IMR-90 (cell line): Measurements from ENCODE around the gene ASB6. TPM values are rescaled to one million over a fixed set of nuclear protein-coding genes. Genes with fewer than 3 reads are reported as not detected.
A peak's percentile ranks its signal among the peaks of the same experiment; 100 is the strongest.

Experiments used
- ATAC-seq: fragments of 200-7000 bp; cut with Tn5 transposase; 2 replicates; pipeline ENCODE4 v1.9.1; 2020; ENCODE audit warnings: low read depth, mild to moderate bottlenecking, moderate library complexity
- BruUV-seq: library from RNA; stranded (reverse); fragments of 400-500 nt; replicated peaks from 2 replicates; lab custom pipeline; 2021; lab: Mats Ljungman, UMichigan
- CTCF ChIA-PET: fragments of 300-600 bp; formaldehyde crosslinking; extraction: SDS; loops from one replicate; lab custom pipeline; 2021; ENCODE audit warnings: antibody characterized with exemption; lab: Yijun Ruan, JAX
- POLR2A ChIA-PET: fragments of 300-600 bp; sonication (Branson Sonifier 250); formaldehyde crosslinking; loops from one replicate; lab custom pipeline; 2022; ENCODE audit warnings: antibody characterized with exemption; ENCODE audit not compliant: unreplicated experiment; lab: Charles Lee
- DNase-seq: peaks from one replicate; pipeline ENCODE4 v3.0.0; 2013
- H2AFZ ChIP-seq: replicated peaks from 2 replicates; pipeline ENCODE3; 2013; ENCODE audit warnings: low read length, mild to moderate bottlenecking; ENCODE audit not compliant: poor library complexity
- H2AK5ac ChIP-seq: 2 replicates; pipeline ENCODE4 v1.6.1; 2013; ENCODE audit warnings: low read depth, low read length, inconsistent platforms
- H2AK9ac ChIP-seq: replicated peaks from 2 replicates; pipeline ENCODE3; 2013; ENCODE audit warnings: mild to moderate bottlenecking, low read depth, low read length, moderate library complexity; ENCODE audit not compliant: poor library complexity
- H2BK120ac ChIP-seq: 2 replicates; pipeline ENCODE4 v1.6.1; 2013; ENCODE audit warnings: low read depth, low read length, inconsistent platforms
- H2BK15ac ChIP-seq: 3 replicates; pipeline ENCODE4 v1.6.1; 2013; ENCODE audit warnings: low read depth, low read length, inconsistent platforms
- H2BK20ac ChIP-seq: 2 replicates; pipeline ENCODE4 v1.6.1; 2013; ENCODE audit warnings: low read depth, mild to moderate bottlenecking, inconsistent platforms, low read length, moderate library complexity
- H2BK5ac ChIP-seq: 2 replicates; pipeline ENCODE4 v1.6.1; 2013; ENCODE audit warnings: mild to moderate bottlenecking, low read depth, low read length, inconsistent platforms; ENCODE audit not compliant: poor library complexity, severe bottlenecking
- H3K14ac ChIP-seq: replicated peaks from 2 replicates; pipeline ENCODE4 v1.6.1; 2013; ENCODE audit warnings: low read depth, low read length, inconsistent platforms
- H3K18ac ChIP-seq: 2 replicates; pipeline ENCODE4 v1.6.1; 2013; ENCODE audit warnings: low read depth, low read length, control low read depth
- H3K23ac ChIP-seq: 2 replicates; pipeline ENCODE4 v1.6.1; 2013; ENCODE audit warnings: low read depth, low read length, inconsistent platforms
- H3K27ac ChIP-seq: 2 replicates; pipeline ENCODE4 v1.5.1; 2013; ENCODE audit warnings: mild to moderate bottlenecking, control low read depth, low read length; ENCODE audit not compliant: insufficient read depth
- H3K27me3 ChIP-seq: 2 replicates; pipeline ENCODE4 v1.6.1; 2013; ENCODE audit warnings: low read length; ENCODE audit not compliant: control insufficient read depth, insufficient read depth
- H3K36me3 ChIP-seq: 2 replicates; pipeline ENCODE4 v1.6.1; 2013; ENCODE audit warnings: low read length, mixed read lengths; ENCODE audit not compliant: control insufficient read depth, insufficient read depth
- H3K4ac ChIP-seq: 2 replicates; pipeline ENCODE4 v1.6.1; 2013; ENCODE audit warnings: low read depth, low read length, inconsistent platforms
- H3K4me1 ChIP-seq: 2 replicates; pipeline ENCODE4 v1.6.1; 2013; ENCODE audit warnings: low read length, mixed read lengths; ENCODE audit not compliant: control insufficient read depth, insufficient read depth
- H3K4me2 ChIP-seq: 2 replicates; pipeline ENCODE4 v1.6.1; 2013; ENCODE audit warnings: low read depth, mild to moderate bottlenecking, control low read depth, low read length, moderate library complexity
- H3K4me3 ChIP-seq: 2 replicates; pipeline ENCODE4 v1.5.1; 2013; ENCODE audit warnings: low read depth, mild to moderate bottlenecking, control low read depth, low read length, moderate library complexity; ENCODE audit not compliant: insufficient read depth
- H3K56ac ChIP-seq: 2 replicates; pipeline ENCODE4 v1.6.1; 2013; ENCODE audit warnings: low read length, inconsistent platforms; ENCODE audit not compliant: insufficient read depth; ENCODE audit errors: extremely low read depth
- H3K79me1 ChIP-seq, 2 experiments: 2 replicates each; pipeline ENCODE4 v1.6.1; 2013; ENCODE audit warnings: low read length in 2 of 2, inconsistent platforms in 1 of 2, low read depth in 1 of 2
- H3K9ac ChIP-seq: 2 replicates; pipeline ENCODE4 v1.6.1; 2013; ENCODE audit warnings: low read depth, low read length, control low read depth
- H3K9me1 ChIP-seq: 2 replicates; pipeline ENCODE4 v1.6.1; 2013; ENCODE audit warnings: low read length, inconsistent platforms; ENCODE audit not compliant: insufficient read depth
- H3K9me3 ChIP-seq: 2 replicates; pipeline ENCODE4 v1.6.1; 2013; ENCODE audit warnings: low read length; ENCODE audit not compliant: control insufficient read depth, insufficient read depth
- H4K20me1 ChIP-seq: 2 replicates; pipeline ENCODE4 v1.6.1; 2013; ENCODE audit warnings: low read length, inconsistent platforms; ENCODE audit not compliant: insufficient read depth
- H4K5ac ChIP-seq: 2 replicates; pipeline ENCODE4 v1.6.1; 2013; ENCODE audit warnings: mild to moderate bottlenecking, low read depth, low read length, control low read depth
- H4K8ac ChIP-seq, 2 experiments: 2 replicates each; pipeline ENCODE4 v1.6.1; 2013; ENCODE audit warnings: low read depth in 2 of 2, low read length in 2 of 2, control low read depth in 1 of 2, inconsistent platforms in 1 of 2
- H4K91ac ChIP-seq: 2 replicates; pipeline ENCODE4 v1.6.1; 2013; ENCODE audit warnings: low read depth, low read length, inconsistent platforms; ENCODE audit not compliant: insufficient read depth
- CHD1 ChIP-seq: IDR thresholded peaks from 2 replicates; pipeline ENCODE4 v1.6.1; 2012; ENCODE audit warnings: low read depth, low read length, improper control_type of control experiment
- FOS ChIP-seq: fragments of 150-350 bp; IDR thresholded peaks from 2 replicates; pipeline ENCODE4 v1.6.1; 2016; ENCODE audit warnings: low read depth, low read length
- NFE2L2 ChIP-seq: fragments of 150-350 bp; IDR thresholded peaks from 2 replicates; pipeline ENCODE4 v1.6.1; 2016; ENCODE audit warnings: low read depth, mild to moderate bottlenecking, low read length
- WGBS, 2 experiments: methylation state at CpG; one replicate each; pipeline versions ENCODE4 v1.1.5 to v1.1.7; 2013; ENCODE audit warnings: missing lambda C conversion rate in 2 of 2; ENCODE audit not compliant: insufficient read length in 1 of 2; ENCODE audit errors: extremely low coverage in 2 of 2; 5-methylcytosine and 5-hydroxymethylcytosine counted together
- dilution Hi-C: fragments of 300-500 bp; cut with HindIII; formaldehyde crosslinking; loops from one replicate; pipeline ENCODE4 v1.14.3; 2018; ENCODE audit warnings: low sequenced_read_pairs; ENCODE audit not compliant: unreplicated experiment
- in situ Hi-C: fragments of 300-500 bp; cut with MboI; formaldehyde crosslinking; loops from 3 replicates; pipeline ENCODE4 v1.14.3; 2019; ENCODE audit warnings: low sequenced_read_pairs, inconsistent platforms, mixed read lengths
- intact Hi-C: fragments of 100-400 bp; cut with micrococcal nuclease; formaldehyde crosslinking; loops from 2 replicates; pipeline ENCODE4 v1.10.0; 2022
- polyA plus RNA-seq, 3 experiments: library from polyadenylated mRNA; depleted of rRNA; stranded (reverse); fragments of >200 nt; gene quantifications; 2 replicates each; pipeline ENCODE4 v1.2.3, GENCODE V29; 2012; ENCODE audit warnings: low replicate concordance in 1 of 3
- total RNA-seq: library from RNA; depleted of rRNA; stranded (reverse); fragments of >200 nt; gene quantifications from 2 replicates; pipeline ENCODE4 v1.2.3, GENCODE V29; 2012
- TF ChIP-seq, protein P1 (sequence below): conservative IDR thresholded peaks from 2 replicates; pipeline ENCODE4 v1.5.1; 2012; ENCODE audit warnings: mild to moderate bottlenecking, low read depth, low read length, improper control_type of control experiment

Gene ASB6
- total and polyA plus RNA-seq, 2 of the 4 experiments (the other 2 are of a cell fraction), result 9.7 to 28.9 TPM

DNA sequence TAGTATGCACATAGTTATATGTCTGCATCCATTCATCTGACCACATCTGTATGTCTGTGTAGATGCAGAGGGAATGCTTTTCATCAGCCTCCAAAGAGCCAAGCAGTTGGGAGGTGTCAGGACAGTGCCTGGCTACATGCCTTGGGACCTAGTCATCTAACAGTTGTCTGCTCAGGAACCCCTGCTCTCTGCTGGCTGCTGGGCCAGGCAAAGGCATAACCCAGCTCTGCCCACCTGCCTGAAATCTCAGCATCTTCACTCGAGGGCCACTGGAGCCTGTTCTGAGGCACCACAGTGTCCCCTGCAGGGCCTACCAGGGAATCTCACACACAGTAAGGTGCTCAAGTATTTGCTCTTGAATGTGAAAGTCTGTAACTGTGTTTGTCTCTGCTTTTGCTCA, 24.8 kb downstream of the ASB6 start (continued):
- no peak for TF ChIP-seq CHD1

DNA sequence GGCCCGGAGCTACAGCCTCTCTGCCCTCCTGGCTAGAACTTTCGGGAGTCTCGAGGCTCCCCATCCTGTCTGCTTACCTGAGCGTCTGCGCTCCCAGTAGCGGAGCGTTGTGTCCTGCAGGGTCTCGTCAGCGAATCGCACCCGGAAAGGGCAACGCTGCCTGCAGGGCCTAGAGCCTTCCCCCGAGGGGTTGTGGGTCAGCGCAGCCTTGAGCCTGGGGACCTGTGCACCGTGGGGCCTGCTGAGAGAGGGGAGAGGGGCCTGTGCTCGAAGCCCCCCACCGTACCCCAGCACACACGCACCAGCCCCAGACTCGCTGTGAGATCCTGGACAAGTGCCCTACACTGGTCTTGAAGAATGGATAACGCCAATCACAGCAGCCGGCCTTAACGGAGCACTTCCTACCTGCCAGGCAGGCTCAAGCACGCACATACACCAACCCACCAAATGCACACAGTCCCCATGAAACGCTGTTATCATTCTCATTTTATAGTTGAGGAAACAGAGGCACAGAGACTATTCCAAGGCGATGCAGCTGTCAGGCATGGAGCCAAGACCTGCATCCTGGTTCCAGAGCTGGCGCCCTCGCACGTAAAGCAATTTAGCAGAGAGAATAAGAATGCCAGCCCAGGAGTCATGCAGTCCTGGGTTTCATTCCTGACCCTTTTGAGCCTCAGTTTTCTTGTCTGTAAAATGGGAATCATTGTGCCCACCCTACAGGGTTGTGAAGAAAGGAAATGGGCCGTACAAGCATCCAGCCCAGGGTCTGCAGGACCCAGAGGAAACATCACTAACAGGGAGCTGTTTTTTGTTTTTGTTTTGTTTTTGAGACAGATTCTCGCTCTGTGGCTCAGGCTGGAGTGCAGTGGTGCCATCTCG, 26.3 kb downstream of the ASB6 start:
- no peaks in the 10 kb centered on the region for H3K27me3 ChIP-seq
- ChIA-PET CTCF (interaction anchor here (0.6 kb wide), 1 partner anchor 153 kb away, joined by 3 read pairs; no protein-coding TSS in a partner anchor), POLR2A (no interaction called here)
- H4K91ac ChIP-seq, result 0 out of 2 replicates have a peak overlapping the region, but pooled peaks have one; percentile 24
- H4K20me1 ChIP-seq, result no peaks in the 10 kb centered on the region
- no peak overlapping the region for H2BK5ac ChIP-seq
- H3K27ac ChIP-seq, result no peak overlapping the region
- peak overlapping the region; percentile 36; the same call in 1 of the 2 replicates for H2AK5ac ChIP-seq
- BruUV-seq, result no TSS peak
- WGBS, 2 experiments, result 89% methylated on average over 8 of the region's 31 CpGs; no CpG with 5 or more reads in 1 of the 2 experiments
- no peak overlapping the region for H3K18ac ChIP-seq
- peak overlapping the region; percentile 34; the same call in 1 of the 2 replicates for H3K4ac ChIP-seq
- intact Hi-C loops (no loop called here), dilution Hi-C loops (no loop called here), in situ Hi-C loops (loop anchor here (5.0 kb wide), 1 partner anchor 483 kb away; no protein-coding TSS in a partner anchor)
- TF ChIP-seq FOS (no peak), NFE2L2 (no peak)
- TF ChIP-seq, protein P1, sequence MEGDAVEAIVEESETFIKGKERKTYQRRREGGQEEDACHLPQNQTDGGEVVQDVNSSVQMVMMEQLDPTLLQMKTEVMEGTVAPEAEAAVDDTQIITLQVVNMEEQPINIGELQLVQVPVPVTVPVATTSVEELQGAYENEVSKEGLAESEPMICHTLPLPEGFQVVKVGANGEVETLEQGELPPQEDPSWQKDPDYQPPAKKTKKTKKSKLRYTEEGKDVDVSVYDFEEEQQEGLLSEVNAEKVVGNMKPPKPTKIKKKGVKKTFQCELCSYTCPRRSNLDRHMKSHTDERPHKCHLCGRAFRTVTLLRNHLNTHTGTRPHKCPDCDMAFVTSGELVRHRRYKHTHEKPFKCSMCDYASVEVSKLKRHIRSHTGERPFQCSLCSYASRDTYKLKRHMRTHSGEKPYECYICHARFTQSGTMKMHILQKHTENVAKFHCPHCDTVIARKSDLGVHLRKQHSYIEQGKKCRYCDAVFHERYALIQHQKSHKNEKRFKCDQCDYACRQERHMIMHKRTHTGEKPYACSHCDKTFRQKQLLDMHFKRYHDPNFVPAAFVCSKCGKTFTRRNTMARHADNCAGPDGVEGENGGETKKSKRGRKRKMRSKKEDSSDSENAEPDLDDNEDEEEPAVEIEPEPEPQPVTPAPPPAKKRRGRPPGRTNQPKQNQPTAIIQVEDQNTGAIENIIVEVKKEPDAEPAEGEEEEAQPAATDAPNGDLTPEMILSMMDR, result no peak
- H2BK20ac ChIP-seq, result no peak overlapping the region; the same call in 1 of the 2 replicates
- no peaks in the 10 kb centered on the region for H3K9me3 ChIP-seq
- H3K36me3 ChIP-seq, result no peaks in the 10 kb centered on the region
- no peak overlapping the region; the same call in 2 of the 3 replicates for H2BK15ac ChIP-seq
- H2AFZ ChIP-seq, result peak overlapping the region; percentile 51
- no peak overlapping the region for H3K9ac ChIP-seq
- ATAC-seq (no peak), DNase-seq (no peak)
- H3K56ac ChIP-seq, result no peak overlapping the region
- no peak overlapping the region for H4K8ac ChIP-seq
- no peak overlapping the region for H4K5ac ChIP-seq
- peaks cover 13% of the 10 kb centered on the region for H3K4me1 ChIP-seq
- H3K23ac ChIP-seq, result no peak overlapping the region
- no peak overlapping the region for H3K14ac ChIP-seq
- H3K4me2 ChIP-seq, result no peak overlapping the region
- peaks cover 7 to 18% of the 10 kb centered on the region in 2 experiments; a peak in 2 of 4 replicates for H3K79me1 ChIP-seq
- no peak overlapping the region for H3K4me3 ChIP-seq
- peak overlapping the region; percentile 42 for H2AK9ac ChIP-seq
- H3K9me1 ChIP-seq, result peaks cover 6% of the 10 kb centered on the region
- H2BK120ac ChIP-seq, result no peak overlapping the region
